Activated CD8-positive, alpha-beta memory T cell treated with anti-CD3 and anti-CD28 coated beads for 48 hours (primary cell): ENCODE data around the gene GRAP2.
"Not testable (repeated sequence)": the region's sequence is repeated elsewhere in the genome, so short reads cannot be mapped to it uniquely, and the experiment has no call there.

Source experiments
- DNase-seq, 3 experiments: peaks; one replicate each; pipeline ENCODE4 v3.0.0-alpha.2; 2020; ENCODE audit warnings: low read depth in 2 of 3, low spot score in 2 of 3

The GRAP2 gene

GRCh38 chr22:39900306-39901227 lies at the start of gene GRAP2:
Gene GRAP2 (plus strand): TSS chr22:39901084. CDS start chr22:39947107, 46,023 bp downstream.
- DNase-seq, result no peak

GRCh38 chr22:39851606-39852315 lies 49.1 kb upstream of the GRAP2 start:
- no peak for DNase-seq

GRCh38 chr22:39852799-39853198 lies 48.1 kb upstream of the GRAP2 start:
- no peak for DNase-seq

GRCh38 chr22:39856588-39856987 lies 44.3 kb upstream of the GRAP2 start:
- DNase-seq, result no peak

- DNase-seq, result no peak
Measured at GRCh38 chr22:39859903-39860588, 40.8 kb upstream of the GRAP2 start.

GRCh38 chr22:39868741-39869140 lies 32.1 kb upstream of the GRAP2 start:
- no peak for DNase-seq

- not testable (repeated sequence) for DNase-seq
Measured at GRCh38 chr22:39869797-39870196, 31.1 kb upstream of the GRAP2 start.

GRCh38 chr22:39871008-39871798 lies 29.7 kb upstream of the GRAP2 start:
- no peak for DNase-seq

- no peak for DNase-seq
Measured at GRCh38 chr22:39872548-39872947, 28.3 kb upstream of the GRAP2 start.

GRCh38 chr22:39873965-39874364 lies 26.9 kb upstream of the GRAP2 start:
- DNase-seq, result no peak

- DNase-seq, result not testable (repeated sequence)
Measured at GRCh38 chr22:39875176-39875885, 25.6 kb upstream of the GRAP2 start.

- no peak for DNase-seq
Measured at GRCh38 chr22:39877079-39877845, 23.6 kb upstream of the GRAP2 start.

GRCh38 chr22:39880722-39881121 lies 20.2 kb upstream of the GRAP2 start:
- DNase-seq, result no peak

- DNase-seq, result no peak
Measured at GRCh38 chr22:39883057-39883456, 17.8 kb upstream of the GRAP2 start.

- not testable (repeated sequence) for DNase-seq
Measured at GRCh38 chr22:39889924-39890323, 11.0 kb upstream of the GRAP2 start.

GRCh38 chr22:39893526-39893925 lies 7.4 kb upstream of the GRAP2 start, which contains the start of gene ENTHD1:
Gene ENTHD1 (minus strand): TSS chr22:39893760. CDS start chr22:39887748, 6,012 bp downstream.
- DNase-seq, result no peak

GRCh38 chr22:39894554-39895092 lies 6.3 kb upstream of the GRAP2 start:
- DNase-seq, result no peak

GRCh38 chr22:39895682-39896081 lies 5.2 kb upstream of the GRAP2 start:
- DNase-seq, result no peak
